ENCODE measurements around the gene UMAD1. TPM values are rescaled to one million over a fixed set of nuclear protein-coding genes. Genes with fewer than 3 reads are reported as not detected.

Gene UMAD1
- total and polyA plus RNA-seq, 2 donors from 2014 or later: 18.0 to 20.3 TPM

GRCh38 chr7:7750571-7751242 lies 110.2 kb downstream of the UMAD1 start:
- no peak for FAIRE-seq
- Histone ChIP-seq H3K36me3 (ENCODE audit: control insufficient read depth in 2 of 3, insufficient read depth in 3 of 3, low read length in 3 of 3) (no peaks in the 10 kb centered on the region), H3K27ac (ENCODE audit: low read depth in 2 of 2, low read length in 2 of 2) (no peak overlapping the region), H3K27me3 (ENCODE audit: control insufficient read depth, insufficient read depth, low read length) (no peaks in the 10 kb centered on the region), H3K4me1 (ENCODE audit: control insufficient read depth in 2 of 3, insufficient read depth in 2 of 3, low read depth in 1 of 3, low read length in 3 of 3) (peaks cover 0 to 5% (median 0%) of the 10 kb centered on the region in 3 donors), H3K9me3 (ENCODE audit: control insufficient read depth in 2 of 3, insufficient read depth in 1 of 3, low read length in 3 of 3) (no peaks in the 10 kb centered on the region), H3K9ac (ENCODE audit: low read length in 3 of 3) (no peak overlapping the region), H3K4me3 (ENCODE audit: low read length in 3 of 3) (no peak overlapping the region)
- no peak for TF ChIP-seq CTCF (IDR thresholded peaks at IDR 0.05; ENCODE audit: borderline replicate concordance, extremely low read depth, insufficient read depth)
- DNase-seq: no peak
- intact Hi-C loops (cut with DNase I): no loop called here

GRCh38 chr7:7751243-7752092 lies 110.9 kb downstream of the UMAD1 start:
- Histone ChIP-seq H3K4me1 (ENCODE audit: control insufficient read depth in 2 of 3, insufficient read depth in 2 of 3, low read depth in 1 of 3, low read length in 3 of 3) (peaks cover 0 to 5% (median 0%) of the 10 kb centered on the region in 3 donors), H3K36me3 (ENCODE audit: control insufficient read depth in 2 of 3, insufficient read depth in 3 of 3, low read length in 3 of 3) (no peaks in the 10 kb centered on the region), H3K9ac (ENCODE audit: low read length in 3 of 3) (no peak overlapping the region), H3K9me3 (ENCODE audit: control insufficient read depth in 2 of 3, insufficient read depth in 1 of 3, low read length in 3 of 3) (no peaks in the 10 kb centered on the region), H3K27me3 (ENCODE audit: control insufficient read depth, insufficient read depth, low read length) (no peaks in the 10 kb centered on the region), H3K4me3 (ENCODE audit: low read length in 3 of 3) (no peak overlapping the region), H3K27ac (ENCODE audit: low read depth in 2 of 2, low read length in 2 of 2) (no peak overlapping the region)
- intact Hi-C loops (cut with DNase I): no loop called here
- no peak for DNase-seq
- FAIRE-seq: no peak
- no peak for TF ChIP-seq CTCF (IDR thresholded peaks at IDR 0.05; ENCODE audit: borderline replicate concordance, extremely low read depth, insufficient read depth)

GRCh38 chr7:7756577-7756976 lies 116.0 kb downstream of the UMAD1 start:
- Histone ChIP-seq H3K9me3 (ENCODE audit: control insufficient read depth in 2 of 3, insufficient read depth in 1 of 3, low read length in 3 of 3) (no peaks in the 10 kb centered on the region), H3K27me3 (ENCODE audit: control insufficient read depth, insufficient read depth, low read length) (no peaks in the 10 kb centered on the region), H3K27ac (ENCODE audit: low read depth in 2 of 2, low read length in 2 of 2) (no peak overlapping the region), H3K36me3 (ENCODE audit: control insufficient read depth in 2 of 3, insufficient read depth in 3 of 3, low read length in 3 of 3) (no peaks in the 10 kb centered on the region), H3K4me1 (ENCODE audit: control insufficient read depth in 2 of 3, insufficient read depth in 2 of 3, low read depth in 1 of 3, low read length in 3 of 3) (peaks cover 0 to under 1% (median 0%) of the 10 kb centered on the region in 3 donors), H3K4me3 (ENCODE audit: low read length in 3 of 3) (no peak overlapping the region), H3K9ac (ENCODE audit: low read length in 3 of 3) (no peak overlapping the region)
- no peak for DNase-seq
- intact Hi-C loops (cut with DNase I): no loop called here
- no peak for TF ChIP-seq CTCF (IDR thresholded peaks at IDR 0.05; ENCODE audit: borderline replicate concordance, extremely low read depth, insufficient read depth)
- no peak for FAIRE-seq
